HG02840 (cell line): Measurements from ENCODE around the gene PPM1J.

Experiments used
- ATAC-seq: cut with Tn5 transposase; IDR thresholded peaks from one replicate; pipeline ENCODE4 v1.9.1; 2021; ENCODE audit warnings: mild to moderate bottlenecking, moderate library complexity, moderate number of reproducible peaks; ENCODE audit not compliant: unreplicated experiment, low FRiP score

PPM1J gene

DNA sequence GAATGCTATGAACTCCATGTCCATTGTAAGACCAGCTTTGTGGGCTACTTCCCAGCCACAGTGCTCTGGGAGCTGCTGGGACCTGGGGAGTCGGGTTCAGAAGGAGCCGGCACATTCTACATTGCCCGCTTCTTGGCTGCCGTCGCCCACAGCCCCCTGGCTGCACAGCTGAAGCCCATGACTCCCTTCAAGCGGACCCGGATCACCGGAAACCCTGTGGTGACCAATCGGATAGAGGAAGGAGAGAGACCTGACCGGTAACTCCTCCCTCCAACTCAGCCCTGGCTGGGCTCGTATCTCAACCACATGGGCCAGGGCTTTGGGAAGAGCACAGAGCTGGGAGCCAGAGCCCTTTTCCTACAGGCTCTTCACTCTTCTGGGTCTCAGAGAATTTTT is 25.3 kb downstream of the PPM1J start:
- no peak for ATAC-seq

DNA sequence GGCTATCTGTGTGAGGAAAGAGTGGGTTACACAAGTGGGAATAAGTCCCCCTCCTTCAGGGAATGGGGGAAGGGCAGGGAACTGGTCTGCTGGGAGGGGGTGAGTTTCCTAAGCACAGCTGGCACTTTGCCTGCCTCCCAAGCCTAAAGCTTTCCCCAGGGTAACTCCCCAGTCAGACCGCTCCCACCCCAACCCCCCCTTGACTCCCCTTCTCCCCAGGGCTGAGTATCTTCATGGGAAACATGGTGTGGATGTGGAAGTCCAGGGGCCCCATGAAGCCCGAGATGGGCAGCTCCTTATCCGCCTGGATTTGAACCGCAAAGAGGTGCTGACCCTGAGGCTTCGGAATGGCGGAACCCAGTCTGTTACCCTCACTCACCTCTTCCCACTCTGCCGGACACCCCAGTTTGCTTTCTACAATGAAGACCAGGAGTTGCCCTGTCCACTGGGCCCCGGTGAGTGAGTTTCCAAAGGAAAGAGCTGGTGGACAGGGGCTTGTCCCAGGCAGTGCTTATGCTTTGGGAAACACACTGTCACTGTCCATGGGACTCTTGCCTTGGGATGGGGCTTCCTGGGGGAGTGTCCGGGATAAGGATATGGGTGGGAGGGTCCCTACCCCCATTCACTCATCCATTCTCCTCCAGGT is 25.8 kb downstream of the PPM1J start:
- ATAC-seq = no peak

DNA sequence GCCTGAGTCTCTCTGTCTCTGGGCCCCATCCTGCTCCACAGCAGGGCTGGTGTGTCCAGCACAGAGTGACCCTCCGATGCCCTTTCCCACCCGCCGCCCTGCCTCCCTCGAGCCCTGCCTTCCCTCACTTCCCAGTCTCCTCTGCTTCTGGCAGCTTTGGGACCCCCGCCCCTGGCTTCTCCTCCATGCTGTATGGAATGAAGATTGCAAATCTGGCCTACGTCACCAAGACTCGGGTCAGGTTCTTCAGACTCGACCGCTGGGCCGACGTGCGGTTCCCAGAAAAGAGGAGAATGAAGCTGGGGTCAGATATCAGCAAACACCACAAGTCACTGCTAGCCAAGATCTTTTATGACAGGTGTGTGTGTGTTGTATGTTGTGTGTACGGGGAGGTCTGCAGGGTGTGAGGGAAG is 26.3 kb downstream of the PPM1J start:
- ATAC-seq = no peak

DNA sequence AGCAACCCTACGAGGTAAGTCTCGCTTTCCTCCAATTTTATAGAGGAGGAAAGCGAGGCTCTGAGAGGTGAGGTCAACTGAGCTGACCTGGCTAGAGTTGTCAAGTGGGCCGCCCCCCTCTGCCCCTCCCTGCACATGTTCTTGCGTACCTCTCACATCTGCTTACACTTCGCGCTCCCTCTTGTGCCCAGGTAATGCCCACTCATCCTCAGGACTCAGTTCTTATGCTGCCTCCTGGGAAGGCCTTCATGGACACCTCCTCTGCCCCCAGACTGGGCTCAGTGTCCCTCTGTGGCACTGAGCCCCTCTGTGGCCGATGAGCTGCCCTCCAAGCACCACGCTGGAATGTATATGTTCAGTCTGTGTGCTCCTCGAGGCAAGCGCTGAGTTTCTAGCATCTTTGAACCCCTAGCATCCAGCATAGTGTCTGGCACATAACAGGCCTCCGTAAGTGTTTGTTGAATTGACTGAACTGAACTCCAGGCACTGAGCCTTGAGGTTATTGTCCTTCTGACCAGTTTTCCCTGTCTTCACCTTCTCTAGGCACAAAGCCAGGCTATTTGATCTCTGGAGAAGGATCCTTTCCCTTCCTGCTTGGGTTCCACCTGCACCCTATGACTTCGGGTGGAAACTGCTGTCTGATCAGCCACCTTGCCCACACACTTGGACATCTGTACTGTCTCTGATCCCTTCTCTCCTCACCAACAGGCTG is 27.2 kb downstream of the PPM1J start:
- ATAC-seq = no peak

DNA sequence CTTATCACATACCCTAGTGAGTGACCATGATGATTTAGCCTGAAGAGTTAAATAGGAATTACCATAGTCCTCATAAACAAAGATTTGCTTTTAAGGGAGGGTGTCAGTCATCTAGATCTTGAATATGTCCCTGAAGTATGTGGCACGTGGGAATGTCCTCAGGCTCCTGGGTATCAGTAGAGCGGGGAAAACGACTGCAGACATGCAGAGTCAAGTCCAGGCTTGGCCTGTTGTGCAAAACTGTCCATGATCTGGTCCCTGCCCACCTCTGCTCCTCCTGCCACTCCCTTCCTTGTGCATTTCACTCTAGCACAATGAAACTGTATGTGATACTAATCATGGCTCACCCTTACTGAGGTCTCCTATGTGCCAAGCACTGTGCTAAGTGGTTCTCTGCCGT is 27.8 kb downstream of the PPM1J start:
- no peak for ATAC-seq

DNA sequence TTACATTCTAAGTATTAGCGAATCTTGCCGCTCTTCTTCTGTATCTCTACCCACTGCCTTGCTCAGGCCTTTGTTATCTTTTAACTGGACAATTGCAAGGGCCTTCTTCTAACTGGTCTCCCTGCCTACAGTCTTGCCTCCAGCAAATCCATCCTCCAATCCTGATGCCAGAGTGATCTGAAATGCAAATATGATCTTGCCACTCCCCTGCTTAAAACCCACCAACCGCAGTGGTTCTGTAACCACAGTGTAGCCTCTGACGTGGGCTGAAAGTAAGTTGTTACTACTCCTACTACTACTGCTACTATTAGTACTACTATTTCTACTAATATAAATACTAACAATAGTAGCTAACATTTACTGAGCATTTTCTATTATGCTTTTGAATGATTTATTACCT is 28.3 kb downstream of the PPM1J start:
- no peak for ATAC-seq

DNA sequence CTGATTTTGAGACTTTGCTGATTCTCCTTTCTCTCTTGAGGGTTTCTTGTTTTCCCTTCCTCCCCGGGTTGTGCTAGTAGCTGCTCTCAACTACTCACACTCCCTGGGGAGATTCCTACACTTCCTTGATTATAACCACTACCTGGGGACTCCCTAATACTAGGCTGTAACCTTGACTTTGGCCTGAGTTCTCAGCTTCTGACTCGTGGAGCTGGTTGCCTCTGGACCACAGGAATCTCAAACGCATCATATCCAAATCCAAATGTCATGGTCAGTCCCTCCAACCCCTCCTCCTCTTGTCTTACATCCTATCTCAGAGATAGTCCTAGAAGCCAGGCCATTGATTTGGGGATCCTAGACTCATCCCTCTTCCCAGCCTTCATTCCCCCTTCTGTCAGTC is 28.7 kb downstream of the PPM1J start:
- ATAC-seq = no peak

DNA sequence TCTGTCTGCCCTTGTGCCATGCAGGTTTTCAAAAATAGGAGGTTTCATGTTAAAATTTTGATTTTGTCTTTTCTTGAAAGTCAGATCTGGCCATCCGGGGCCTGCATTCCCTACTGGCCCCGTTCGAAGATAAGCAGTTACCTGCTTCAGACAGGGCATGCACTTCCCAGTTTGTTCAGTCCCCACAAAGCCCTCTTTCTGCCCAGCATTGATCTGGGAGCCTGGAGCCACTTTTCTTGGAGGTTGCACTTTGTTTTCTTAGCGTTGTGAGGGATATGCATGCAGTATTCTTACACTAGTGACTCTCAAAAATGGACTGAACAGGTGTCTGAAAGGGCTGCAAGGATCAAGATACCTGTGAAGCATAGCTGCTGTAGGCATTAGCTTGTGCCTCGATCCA is 29.2 kb downstream of the PPM1J start:
- ATAC-seq = no peak

DNA sequence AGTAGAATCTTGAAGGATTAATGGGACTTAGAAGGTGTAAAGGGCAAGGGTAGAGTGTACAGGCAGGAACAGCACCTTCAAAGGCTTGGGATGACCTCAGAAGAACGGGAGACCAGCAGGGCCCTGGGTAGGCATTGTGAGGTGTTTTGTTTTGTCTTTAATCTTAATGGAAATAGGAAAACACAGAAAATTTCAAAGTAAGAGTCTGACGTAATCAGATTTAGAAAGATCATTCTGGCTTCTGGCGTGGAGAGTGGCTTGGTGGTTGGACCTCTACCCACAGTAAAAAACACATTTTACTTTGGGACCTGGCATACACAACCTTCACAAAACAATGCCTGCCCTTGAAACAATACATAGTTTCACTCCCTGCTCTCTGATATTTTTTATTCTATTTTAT is 36.5 kb downstream of the PPM1J start:
- no peak for ATAC-seq

DNA sequence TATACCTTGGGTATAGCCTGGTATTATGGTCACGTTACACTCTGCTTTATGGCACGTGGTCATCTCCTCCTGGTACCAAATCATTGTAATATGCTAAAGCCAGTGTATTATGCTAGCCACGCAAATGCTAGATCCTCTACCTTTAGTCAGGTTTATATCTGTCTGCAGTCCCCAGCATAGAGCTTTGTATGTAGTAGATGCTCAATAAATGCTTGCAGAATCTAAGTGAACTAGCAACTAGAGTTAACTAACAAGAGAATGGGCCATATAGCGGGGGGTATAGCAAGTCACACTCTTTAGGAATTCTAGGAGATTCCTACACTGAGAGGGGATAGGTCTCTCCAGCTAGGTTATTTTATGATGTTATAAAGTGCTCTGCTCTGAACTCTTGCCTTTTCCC is 37.6 kb downstream of the PPM1J start:
- ATAC-seq = no peak

DNA sequence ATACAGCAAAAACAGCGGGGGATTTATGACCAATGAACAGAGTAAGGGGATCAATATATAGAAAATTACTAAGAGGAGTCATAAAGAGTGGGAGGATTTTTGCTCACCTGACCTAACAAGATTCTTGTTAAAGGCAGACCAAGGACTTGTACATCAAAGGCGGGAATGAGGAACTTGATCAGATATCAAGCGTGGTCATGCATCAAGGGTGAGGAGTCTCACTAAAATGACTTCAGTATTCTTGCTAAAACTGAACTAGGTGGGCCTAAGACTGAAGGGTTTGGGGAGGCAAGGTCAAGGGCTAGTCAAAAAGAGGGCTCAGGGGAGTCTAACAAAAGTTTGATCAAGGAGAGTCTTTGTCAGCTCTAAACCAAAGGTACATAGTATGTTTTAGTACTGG is 38.6 kb downstream of the PPM1J start:
- no peak for ATAC-seq

DNA sequence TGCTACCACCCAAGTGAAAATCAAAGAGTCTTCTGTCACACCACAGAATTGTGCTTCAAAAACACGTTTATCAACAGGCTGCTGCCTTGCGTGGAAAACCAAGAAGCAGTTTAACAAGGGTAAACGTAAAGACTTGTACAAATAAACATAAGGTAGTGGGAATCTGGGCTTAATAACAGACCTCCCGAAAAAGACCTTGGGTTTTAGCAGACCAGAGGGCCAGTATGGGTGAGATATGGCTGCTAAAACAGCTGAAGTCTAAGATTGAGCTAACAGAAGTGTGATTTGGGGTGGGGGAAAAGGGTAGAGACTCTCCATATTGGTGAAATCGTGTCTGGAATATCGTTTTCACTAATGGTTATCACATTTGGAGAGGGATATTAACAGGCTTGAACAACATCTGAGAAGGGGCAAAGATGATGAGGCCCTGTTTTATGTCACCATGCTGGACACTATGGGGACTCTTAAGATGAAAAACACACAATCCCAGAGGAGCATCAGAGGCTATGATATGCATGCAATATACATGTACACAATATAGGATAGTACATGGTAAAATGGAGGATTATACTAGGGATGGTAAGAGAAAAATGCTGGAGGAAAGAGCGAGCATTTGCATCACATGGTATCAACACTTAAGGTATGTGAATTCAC is 39.3 kb downstream of the PPM1J start:
- no peak for ATAC-seq

DNA sequence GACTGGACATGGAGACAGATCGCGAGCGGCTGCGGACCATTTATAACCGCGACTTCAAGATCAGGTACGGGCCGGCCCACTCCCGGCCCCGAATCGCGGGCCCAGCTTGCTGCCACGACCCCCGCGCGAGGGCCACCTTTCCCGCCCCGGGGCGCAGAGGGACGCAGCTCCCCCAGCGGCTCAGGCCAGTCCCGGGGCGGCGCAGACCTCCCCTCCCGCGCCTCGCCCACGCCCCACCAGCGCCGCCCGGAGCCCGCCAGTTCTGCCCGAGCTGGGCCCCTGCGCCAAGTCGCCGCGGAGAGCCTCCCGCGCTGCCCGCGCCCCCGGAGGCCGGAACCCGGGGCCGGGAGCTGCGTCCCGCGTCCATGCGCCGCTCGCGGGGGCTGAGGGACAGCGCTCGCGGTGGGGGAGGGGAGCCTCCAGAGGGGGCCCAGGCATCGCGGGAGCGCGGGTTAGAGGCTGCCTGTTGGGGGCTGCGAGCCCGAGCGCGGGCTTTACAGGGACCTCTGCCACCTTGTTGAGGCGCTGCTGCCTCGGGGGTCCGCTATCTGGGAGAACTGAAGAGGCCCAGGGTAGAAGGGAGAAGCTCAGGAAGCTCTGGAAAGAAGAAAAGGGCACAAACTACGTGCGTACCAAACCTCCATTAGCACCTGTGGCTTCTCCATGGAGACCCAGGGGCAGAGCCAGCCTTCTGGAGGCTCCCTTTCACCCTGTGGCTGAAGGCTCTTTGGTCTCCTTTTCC is 40.0 kb downstream of the PPM1J start:
- peak; percentile 25 for ATAC-seq

DNA sequence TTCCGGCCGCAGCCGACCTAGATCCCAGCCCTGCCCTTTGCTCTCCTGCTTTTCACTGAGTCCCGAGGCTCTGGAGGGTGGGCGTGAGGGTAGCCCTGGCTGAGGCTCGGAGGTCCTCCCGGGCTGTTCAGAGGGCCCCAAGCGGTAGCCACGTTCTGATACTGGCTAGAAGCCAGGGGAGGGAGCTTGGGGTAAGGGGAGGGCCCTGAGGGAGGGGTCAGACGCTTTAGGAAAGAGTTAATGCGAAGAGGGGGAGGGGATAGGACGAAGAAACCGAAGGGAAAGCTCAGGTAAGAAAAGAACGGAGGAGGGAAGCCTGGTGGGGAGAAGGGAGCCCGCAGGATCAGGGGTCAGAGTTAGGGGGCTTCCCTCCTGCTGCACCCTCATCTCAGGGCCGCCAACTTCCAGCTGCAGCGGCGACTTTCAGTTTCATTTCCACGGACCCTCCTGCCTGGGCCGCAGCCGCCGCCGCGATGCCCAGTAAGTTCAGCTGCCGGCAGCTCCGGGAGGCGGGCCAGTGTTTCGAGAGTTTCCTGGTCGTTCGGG is 40.6 kb downstream of the PPM1J start, which contains the start of gene MOV10:
Gene MOV10 (plus strand): TSS at position 220 of the 546 bp plus-strand sequence. CDS start 254 bp downstream, at position 474.
- peak; percentile 48 for ATAC-seq

DNA sequence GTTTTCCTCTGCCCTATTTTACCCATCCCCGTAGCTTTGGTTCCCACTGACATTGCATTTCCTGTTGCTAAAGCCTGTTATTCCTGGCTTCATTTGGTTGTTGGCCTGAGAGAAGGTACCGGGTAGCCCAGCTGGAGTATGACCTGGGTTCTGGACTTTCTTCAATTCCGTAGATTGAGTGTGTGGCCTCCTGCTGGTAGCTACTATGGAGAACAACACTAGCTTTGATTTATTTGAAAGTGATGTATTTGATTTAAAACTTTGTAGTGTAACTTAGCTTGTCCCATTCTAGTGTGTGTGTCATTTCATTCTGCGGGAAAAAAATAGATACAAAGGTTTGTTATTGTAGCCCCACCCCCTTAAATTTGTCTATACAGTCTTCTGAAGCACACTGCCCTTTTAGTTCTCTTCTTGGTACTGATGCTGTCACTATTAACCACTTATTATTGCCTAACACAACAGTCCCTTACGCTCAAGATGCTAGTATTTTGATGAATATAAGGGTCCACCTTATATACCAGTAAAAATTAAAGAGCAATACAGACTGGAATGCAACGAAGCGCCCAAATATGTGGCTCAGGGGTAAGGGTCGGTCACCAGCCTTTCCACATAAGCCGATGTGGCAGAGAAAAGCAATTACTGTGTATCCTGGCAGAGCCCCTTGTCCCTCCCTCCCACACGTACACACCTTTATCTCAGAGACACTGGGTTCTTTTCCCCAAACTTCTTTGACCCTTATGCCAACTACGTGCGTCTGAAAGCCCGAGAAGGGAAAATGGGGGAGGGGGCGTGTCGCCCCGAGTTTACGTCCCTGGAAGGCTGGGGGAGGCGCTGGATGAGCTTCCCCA is 41.3 kb downstream of the PPM1J start:
- ATAC-seq = no peak

DNA sequence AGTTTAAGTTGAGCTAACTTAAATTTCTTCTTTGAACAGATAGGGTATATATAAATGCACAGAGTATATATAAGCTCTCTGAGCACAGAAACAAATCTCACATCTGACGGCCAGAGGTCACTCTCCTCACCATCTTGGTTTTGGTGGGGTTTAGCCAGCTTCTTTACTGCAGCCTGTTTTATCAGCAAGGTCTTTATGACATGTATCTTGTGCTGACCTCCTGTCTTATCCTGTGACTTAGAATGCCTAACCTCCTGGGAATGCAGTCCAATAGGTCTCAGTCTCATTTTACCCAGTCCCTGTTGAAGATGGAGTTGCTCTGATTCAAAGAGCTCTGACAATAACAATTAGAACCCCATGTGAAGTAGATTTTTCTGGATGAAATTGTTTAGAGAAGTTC is 42.3 kb downstream of the PPM1J start:
- no peak for ATAC-seq

DNA sequence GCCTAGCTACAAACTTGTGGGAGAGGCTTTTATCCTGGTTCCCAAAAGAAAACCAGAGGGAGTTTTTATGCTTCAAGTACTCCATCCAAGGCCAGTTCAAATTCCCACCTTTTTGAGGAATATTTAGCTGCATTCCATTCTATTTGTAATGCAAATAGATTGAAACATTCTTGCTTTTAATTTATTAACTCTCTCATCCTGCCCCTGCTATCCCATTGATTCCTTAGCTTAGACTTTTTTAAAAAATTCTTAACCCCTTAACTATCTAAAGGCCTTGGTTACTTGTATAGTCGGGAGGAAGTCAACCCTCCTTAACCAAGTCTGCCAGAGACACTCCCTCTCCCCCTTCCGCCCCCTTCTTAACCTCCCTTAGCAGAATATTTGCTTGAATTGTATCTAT is 43.1 kb downstream of the PPM1J start:
- ATAC-seq = no peak

DNA sequence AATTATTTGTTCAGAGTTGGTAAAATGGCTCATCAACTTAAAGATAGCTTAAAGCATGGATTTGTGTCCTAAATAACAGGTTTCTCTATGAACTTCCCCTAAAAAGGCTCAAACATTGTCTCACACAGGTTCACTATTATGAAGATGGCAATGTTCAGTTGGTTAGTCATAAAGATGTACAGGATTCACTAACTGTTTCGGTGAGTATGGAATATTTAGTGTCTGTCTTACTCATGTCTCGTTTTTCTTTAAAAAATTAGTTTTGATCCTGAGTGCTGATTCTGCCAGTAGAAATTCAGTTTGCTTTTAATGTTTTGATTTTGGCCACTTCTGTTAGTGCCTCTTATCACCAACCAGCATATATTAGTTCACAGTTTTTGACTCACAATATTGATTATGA is 48.2 kb downstream of the PPM1J start:
- ATAC-seq = no peak

DNA sequence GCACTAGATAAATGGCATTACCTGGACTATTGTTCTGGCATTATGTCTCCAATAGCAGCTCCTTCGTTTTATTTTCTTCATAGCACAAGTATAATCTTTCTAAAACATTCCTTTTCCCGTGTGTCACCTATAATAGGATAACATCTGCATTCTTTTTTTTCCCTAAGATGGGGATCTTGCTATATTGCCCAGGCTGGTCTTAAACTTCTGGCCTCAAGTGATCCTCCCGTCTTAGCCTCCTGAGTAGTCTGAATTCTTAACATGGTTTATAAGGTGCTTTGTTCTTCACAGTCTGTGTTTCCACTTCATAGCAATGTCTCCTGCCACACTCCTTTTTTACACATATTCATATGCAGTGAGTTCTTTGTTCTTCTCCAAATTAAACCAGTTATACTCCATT is 49.3 kb downstream of the PPM1J start:
- ATAC-seq = no peak
